IPS-20b (cell line): ENCODE data around the gene ERCC6L.
A peak's percentile ranks its signal among the peaks of the same experiment; 100 is the strongest.
"Not testable (repeated sequence)": the region's sequence is repeated elsewhere in the genome, so short reads cannot be mapped to it uniquely, and the experiment has no call there.

Experiments
- H3K27ac ChIP-seq: one replicate; pipeline ENCODE4 v1.5.1; 2013; ENCODE audit warnings: low read length
- H3K27me3 ChIP-seq: 2 replicates; pipeline ENCODE4 v1.6.1; 2013; ENCODE audit warnings: mild to moderate bottlenecking, low read length, inconsistent platforms; ENCODE audit not compliant: insufficient read depth
- H3K36me3 ChIP-seq: 2 replicates; pipeline ENCODE4 v1.6.1; 2013; ENCODE audit warnings: low read depth, mild to moderate bottlenecking, inconsistent platforms, low read length, moderate library complexity; ENCODE audit not compliant: insufficient read depth
- H3K4me1 ChIP-seq: 2 replicates; pipeline ENCODE4 v1.6.1; 2013; ENCODE audit warnings: mild to moderate bottlenecking, control low read depth, inconsistent platforms, low read length, moderate library complexity; ENCODE audit not compliant: insufficient read depth
- H3K4me3 ChIP-seq: 2 replicates; pipeline ENCODE4 v1.5.1; 2013; ENCODE audit warnings: mild to moderate bottlenecking, low read length, inconsistent platforms
- H3K9ac ChIP-seq: 2 replicates; pipeline ENCODE4 v1.6.1; 2013; ENCODE audit warnings: low read depth, mild to moderate bottlenecking, inconsistent platforms, low read length, moderate library complexity
- H3K9me3 ChIP-seq: 2 replicates; pipeline ENCODE4 v1.6.1; 2013; ENCODE audit warnings: mild to moderate bottlenecking, low read depth, low read length, inconsistent platforms; ENCODE audit not compliant: insufficient read depth

The ERCC6L gene

DNA sequence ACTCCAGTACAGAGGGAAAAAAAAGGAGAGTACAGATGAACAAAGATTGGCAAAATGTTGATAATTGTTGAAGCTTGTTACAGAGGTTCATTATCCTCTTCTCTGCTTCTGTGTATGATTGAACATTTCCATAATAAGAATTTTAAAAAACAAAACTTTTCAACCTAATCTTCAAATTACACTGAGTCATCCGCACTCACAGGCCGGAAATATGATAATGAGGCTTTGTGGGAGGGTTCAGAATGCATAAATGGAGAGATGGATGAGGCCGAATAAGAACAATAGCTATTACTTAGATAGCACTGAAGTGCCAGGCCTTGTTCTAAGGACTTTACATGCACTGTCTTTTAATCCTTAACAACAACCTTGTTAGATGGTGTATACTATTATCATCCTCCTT, 4.6 kb upstream of the ERCC6L start:
- Histone ChIP-seq H3K4me1 (no peaks in the 10 kb centered on the region), H3K4me3 (no peak overlapping the region), H3K9ac (no peak overlapping the region), H3K9me3 (no peaks in the 10 kb centered on the region), H3K27me3 (no peaks in the 10 kb centered on the region), H3K36me3 (no peaks in the 10 kb centered on the region), H3K27ac (no peak overlapping the region)

DNA sequence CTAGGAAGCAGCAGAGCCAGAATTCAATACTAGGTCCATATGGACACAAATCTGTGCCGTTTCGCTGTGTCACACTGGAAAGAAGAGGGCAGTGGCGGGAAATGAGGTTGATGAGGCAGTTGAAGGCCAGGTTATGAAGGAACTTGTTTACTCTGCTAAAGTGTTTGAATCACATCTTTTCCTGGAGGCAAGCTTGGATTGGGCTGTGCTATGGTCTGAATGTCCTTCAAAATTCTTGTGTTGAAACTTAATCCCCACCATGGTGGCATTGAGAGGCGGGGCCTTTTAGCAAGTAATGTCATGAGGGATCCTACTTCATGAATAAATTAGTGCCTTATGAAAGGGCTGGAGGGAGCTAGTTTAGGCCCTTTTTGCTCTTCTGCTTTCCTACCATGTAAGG, 2.1 kb upstream of the ERCC6L start:
- H3K4me1 ChIP-seq = no peaks in the 10 kb centered on the region
- H3K4me3 ChIP-seq = no peak overlapping the region
- H3K36me3 ChIP-seq = peaks cover 8% of the 10 kb centered on the region
- H3K27me3 ChIP-seq = no peaks in the 10 kb centered on the region
- no peaks in the 10 kb centered on the region for H3K9me3 ChIP-seq
- H3K9ac ChIP-seq = no peak overlapping the region
- no peak overlapping the region for H3K27ac ChIP-seq

DNA sequence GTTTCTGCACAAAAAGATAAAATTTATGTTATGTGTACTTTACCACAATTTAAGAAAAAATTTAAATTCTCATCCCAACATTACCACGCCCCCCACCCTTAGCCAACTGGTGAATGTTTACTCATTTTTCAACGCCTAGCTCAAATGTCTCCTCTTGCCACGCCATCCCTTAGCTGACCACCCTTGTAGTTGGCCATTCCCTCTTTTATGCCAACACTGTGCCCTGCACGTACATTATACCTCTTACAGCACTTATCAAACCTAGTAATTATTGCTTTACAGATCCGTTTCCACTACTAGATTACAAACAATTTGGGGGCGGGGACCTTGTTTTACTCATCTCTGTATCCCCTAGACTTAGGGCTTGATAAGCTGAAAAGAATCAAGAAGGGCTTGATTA, 644 bp downstream of the ERCC6L start:
- no peak overlapping the region for H3K27ac ChIP-seq

DNA sequence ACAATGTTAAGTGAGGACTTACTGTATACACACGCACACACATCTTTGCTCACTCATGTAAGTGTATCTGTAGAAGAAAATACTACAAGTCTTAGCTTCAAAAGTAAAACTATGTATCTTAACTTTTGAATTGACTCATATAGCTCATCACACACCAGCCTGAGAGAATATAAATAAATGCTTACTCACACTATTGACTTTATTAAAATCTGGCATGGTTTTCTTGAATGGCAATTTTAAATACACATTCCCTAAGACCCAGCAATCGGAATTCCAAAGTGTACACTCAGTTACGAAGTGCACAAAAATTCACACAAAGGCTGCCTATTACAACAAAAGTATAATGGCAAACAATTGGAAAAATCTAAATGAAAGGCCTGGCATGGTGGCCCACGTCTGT, 2.0 kb downstream of the ERCC6L start:
- Histone ChIP-seq H3K9ac (no peak overlapping the region), H3K27me3 (no peaks in the 10 kb centered on the region), H3K4me1 (no peaks in the 10 kb centered on the region), H3K36me3 (peaks cover 17% of the 10 kb centered on the region), H3K9me3 (no peaks in the 10 kb centered on the region), H3K4me3 (no peak overlapping the region), H3K27ac (no peak overlapping the region)

More for the DNA sequence above, 644 bp downstream of the ERCC6L start:
- H3K4me1 ChIP-seq = no peaks in the 10 kb centered on the region
- H3K4me3 ChIP-seq = peak overlapping the region; percentile 93
- no peaks in the 10 kb centered on the region for H3K27me3 ChIP-seq
- H3K36me3 ChIP-seq = peaks cover 16% of the 10 kb centered on the region
- H3K9me3 ChIP-seq = no peaks in the 10 kb centered on the region
- peak overlapping the region; percentile 92 for H3K9ac ChIP-seq

DNA sequence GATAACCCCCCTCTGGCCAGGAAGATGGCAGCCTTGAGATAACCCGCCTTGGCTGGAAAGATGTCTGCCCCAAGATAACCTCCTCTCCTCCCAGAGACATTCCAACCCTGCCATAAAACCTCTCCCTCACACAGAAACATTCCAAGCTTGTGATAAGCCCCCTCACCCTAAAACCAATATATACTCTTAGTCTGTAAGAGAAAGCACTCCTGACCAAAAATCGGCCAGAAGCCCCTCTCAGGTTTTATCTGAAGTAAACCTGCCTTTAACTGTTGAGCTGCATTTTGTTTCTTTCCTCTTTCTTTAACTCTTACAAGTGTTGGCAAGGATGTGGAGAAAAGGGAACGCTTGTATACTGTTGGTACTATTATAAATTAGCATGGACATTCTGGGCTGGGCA, 8.5 kb downstream of the ERCC6L start:
- Histone ChIP-seq H3K9me3 (peaks cover 3% of the 10 kb centered on the region; the same call in 1 of the 2 replicates), H3K27me3 (no peaks in the 10 kb centered on the region), H3K9ac (no peak overlapping the region), H3K36me3 (peaks cover 24% of the 10 kb centered on the region; the same call in 1 of the 2 replicates), H3K4me1 (no peaks in the 10 kb centered on the region), H3K4me3 (no peak overlapping the region), H3K27ac (no peak overlapping the region)

DNA sequence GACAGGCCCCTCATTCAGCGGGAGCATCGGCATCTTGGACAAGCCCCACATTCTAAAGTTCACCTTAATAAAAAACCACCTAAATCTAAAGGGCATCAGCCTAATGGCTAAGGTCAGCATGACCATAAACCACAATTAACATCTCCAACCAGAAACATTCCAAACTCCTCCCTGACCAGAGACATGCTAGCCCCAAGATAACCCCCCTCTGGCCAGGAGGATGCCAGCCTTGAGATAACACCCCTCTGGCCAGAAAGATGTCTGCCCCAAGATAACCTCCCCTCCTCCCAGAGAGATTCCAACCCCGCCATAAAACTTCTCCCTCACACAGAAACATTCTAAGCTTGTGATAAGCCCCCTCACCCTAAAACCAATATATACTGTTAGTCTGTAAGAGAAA, 18.5 kb downstream of the ERCC6L start:
- not testable (repeated sequence) for H3K4me3 ChIP-seq, H3K27me3 ChIP-seq, H3K4me1 ChIP-seq, H3K9me3 ChIP-seq, H3K9ac ChIP-seq, H3K36me3 ChIP-seq, H3K27ac ChIP-seq

DNA sequence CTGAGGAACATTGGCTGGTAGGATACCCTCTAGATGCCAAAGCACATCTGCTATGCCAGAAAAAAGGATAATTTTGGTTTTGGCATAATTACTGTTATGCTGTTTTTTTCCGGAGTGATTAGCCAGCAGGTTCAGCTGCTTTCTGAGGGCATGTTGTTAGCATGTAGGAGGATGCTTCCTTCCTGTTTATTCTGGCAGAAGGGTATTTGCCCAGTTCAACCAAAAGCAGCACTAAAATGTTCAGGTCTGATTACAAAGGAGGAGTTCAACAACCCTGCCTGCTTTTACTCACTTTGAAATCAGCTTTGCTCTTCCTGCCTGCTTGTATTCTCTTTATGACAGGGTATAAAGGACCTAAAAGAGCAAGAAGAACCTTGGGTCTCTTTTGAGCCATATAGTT, 21.9 kb downstream of the ERCC6L start:
- no peaks in the 10 kb centered on the region for H3K9me3 ChIP-seq
- H3K27me3 ChIP-seq = no peaks in the 10 kb centered on the region
- H3K9ac ChIP-seq = no peak overlapping the region
- H3K4me1 ChIP-seq = no peaks in the 10 kb centered on the region
- H3K36me3 ChIP-seq = 0 out of 2 replicates have a peak, but pooled peaks cover 7% of the 10 kb centered on the region
- no peak overlapping the region for H3K27ac ChIP-seq
- H3K4me3 ChIP-seq = no peak overlapping the region

DNA sequence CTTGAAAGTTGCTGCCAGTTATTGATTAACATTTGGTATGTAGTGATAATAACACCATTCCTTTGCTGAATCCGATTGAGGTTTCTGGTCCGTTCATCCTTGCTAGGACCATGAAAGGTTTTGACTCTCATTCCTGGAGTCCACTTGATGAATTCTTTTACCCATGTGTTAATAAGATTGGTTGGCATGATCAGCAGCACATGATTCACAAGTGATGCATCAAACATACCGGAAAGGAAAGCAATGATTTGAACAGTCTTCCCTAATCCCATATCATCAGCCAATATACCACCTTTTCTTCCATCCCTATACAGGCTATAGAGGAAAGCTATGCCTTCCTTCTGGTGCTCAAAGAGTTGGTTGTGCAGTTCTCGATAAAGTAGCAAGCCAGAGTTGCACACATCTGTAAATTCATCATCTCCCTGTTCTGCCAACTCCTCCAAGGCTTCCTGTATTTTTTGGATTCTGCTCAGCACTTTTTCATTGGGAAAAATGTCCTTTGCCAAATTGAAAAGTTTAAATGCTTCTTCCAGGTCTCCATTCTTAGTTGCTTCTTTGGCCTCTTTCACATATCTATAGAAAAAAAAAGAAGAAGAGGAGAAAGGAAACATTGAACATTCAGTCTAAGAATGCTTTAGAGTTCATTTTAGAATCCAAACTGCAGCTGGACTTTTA, 30.6 kb downstream of the ERCC6L start:
- Histone ChIP-seq H3K4me1 (peaks cover 4% of the 10 kb centered on the region), H3K27ac (no peak overlapping the region), H3K4me3 (no peak overlapping the region), H3K9ac (no peak overlapping the region), H3K36me3 (peaks cover 39% of the 10 kb centered on the region), H3K9me3 (no peaks in the 10 kb centered on the region), H3K27me3 (no peaks in the 10 kb centered on the region)

DNA sequence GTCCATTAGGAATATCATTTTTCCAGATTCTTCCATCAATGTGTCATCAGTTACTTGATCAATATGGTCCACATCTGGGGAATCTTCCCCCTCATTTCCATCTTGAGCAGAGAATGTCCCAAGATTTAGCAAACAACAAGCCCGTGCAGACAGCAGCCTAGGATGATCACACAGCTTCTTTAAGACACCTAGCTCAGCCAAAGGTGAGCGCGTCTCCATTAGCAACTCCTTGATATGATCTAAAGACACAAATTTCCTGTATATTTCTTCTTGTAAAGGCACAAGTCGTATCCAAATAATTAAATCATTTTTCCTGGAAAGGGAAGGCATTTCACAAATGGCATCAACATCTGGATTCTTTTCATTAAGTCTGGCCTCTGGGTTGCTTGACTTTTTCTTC, 31.5 kb downstream of the ERCC6L start:
- H3K4me3 ChIP-seq = no peak overlapping the region
- H3K4me1 ChIP-seq = peaks cover 10% of the 10 kb centered on the region
- H3K27me3 ChIP-seq = no peaks in the 10 kb centered on the region
- no peaks in the 10 kb centered on the region for H3K9me3 ChIP-seq
- no peak overlapping the region for H3K9ac ChIP-seq
- H3K36me3 ChIP-seq = peaks cover 39% of the 10 kb centered on the region
- H3K27ac ChIP-seq = no peak overlapping the region

DNA sequence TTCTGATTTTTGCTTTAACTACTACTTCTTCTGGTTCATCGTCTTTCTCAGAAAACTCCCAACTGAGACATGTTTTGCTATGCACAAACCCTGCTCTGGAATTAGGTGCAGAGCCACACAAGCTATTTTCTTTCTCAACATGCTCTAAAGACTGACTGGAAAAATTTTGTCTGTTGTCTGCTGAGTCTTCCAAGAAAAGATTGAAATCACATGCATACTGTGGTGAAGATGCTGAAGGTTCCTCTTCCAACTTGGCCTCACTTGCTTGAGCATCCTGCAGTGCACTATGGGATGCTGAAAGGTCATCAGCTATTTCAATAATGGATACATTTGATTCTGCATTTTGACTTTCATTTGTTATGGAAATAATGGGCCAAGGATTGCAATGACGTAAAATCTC, 33.1 kb downstream of the ERCC6L start:
- peaks cover 21% of the 10 kb centered on the region for H3K4me1 ChIP-seq
- H3K36me3 ChIP-seq = peaks cover 39% of the 10 kb centered on the region
- no peak overlapping the region for H3K4me3 ChIP-seq

DNA sequence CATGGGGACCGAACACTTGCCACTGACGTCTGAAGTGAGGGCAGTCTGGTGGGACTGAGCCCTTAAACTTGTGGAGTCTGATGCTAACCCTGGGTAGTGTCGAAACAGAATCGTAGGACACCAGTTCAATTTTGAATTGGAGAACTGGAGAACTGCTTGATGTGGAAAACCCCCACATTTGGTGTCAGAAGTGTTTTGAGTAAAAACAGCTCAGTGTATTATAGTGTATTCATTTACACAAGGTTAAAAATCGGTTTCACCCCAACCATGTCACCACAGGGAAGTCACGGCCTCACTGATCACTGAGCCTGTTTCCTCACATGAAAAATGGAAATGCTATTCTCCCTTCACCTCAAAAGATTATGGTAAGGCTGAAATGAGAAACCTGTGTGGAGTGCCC, 35.4 kb downstream of the ERCC6L start:
- Histone ChIP-seq H3K9ac (peak overlapping the region; percentile 27; the same call in 1 of the 2 replicates), H3K4me3 (peak overlapping the region; percentile 41; the same call in 1 of the 2 replicates), H3K27me3 (no peaks in the 10 kb centered on the region), H3K4me1 (peaks cover 21% of the 10 kb centered on the region), H3K36me3 (peaks cover 41% of the 10 kb centered on the region), H3K9me3 (no peaks in the 10 kb centered on the region), H3K27ac (no peak overlapping the region)

More for the DNA sequence above, 33.1 kb downstream of the ERCC6L start:
- Histone ChIP-seq H3K27me3 (no peaks in the 10 kb centered on the region), H3K9ac (no peak overlapping the region), H3K27ac (no peak overlapping the region), H3K9me3 (no peaks in the 10 kb centered on the region)

DNA sequence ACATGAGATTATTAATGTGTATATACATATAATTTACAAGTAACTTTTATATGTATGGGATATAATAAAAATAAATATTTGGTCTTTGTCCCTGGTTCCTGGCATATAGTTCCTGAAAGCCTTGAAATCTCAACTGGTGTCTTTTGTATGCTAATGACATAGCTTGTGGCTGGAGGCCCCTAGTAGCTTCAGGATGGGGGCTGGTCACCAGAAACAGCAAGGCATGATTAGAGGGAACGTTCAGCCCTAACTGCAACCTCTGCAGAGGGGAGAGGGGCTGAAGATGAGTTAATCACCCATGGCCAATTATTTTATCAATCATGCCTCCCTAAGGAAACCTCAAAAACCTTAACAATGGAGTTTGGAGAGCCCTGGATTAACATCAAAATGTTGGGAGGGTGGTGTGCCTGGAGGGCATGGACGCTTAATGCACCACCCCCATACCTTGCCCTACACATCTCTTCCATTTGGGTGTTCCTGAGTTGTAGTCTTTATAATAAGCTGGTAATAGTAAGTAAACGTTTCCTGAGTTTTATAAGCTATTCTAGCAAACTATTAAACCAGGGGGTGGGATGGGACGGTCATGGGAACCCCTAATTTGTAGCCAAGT, 35.9 kb downstream of the ERCC6L start:
- Histone ChIP-seq H3K27ac (no peak overlapping the region), H3K4me1 (peaks cover 21% of the 10 kb centered on the region), H3K9me3 (no peaks in the 10 kb centered on the region), H3K27me3 (no peaks in the 10 kb centered on the region), H3K9ac (peak overlapping the region; percentile 27; the same call in 1 of the 2 replicates), H3K4me3 (peak overlapping the region; percentile 41), H3K36me3 (peaks cover 40% of the 10 kb centered on the region)
